GM12801 (cell line): Measurements from ENCODE around the gene XAB2.

Source experiments
- CTCF ChIP-seq: IDR thresholded peaks from one replicate; pipeline ENCODE4 v1.5.1; 2011; ENCODE audit warnings: control low read depth; ENCODE audit not compliant: insufficient read length; ENCODE audit errors: extremely low read depth

Gene XAB2

GRCh38 chr19:7641290-7642276 lies 12.2 kb upstream of the XAB2 start:
- no peak for TF ChIP-seq CTCF

GRCh38 chr19:7640803-7641202 lies 11.5 kb upstream of the XAB2 start:
- TF ChIP-seq CTCF: no peak

GRCh38 chr19:7639863-7640348 lies 10.6 kb upstream of the XAB2 start:
- no peak for TF ChIP-seq CTCF

GRCh38 chr19:7638802-7639465 lies 9.6 kb upstream of the XAB2 start:
- no peak for TF ChIP-seq CTCF

- no peak for TF ChIP-seq CTCF
These were observed 8.3 kb upstream of the XAB2 start for GRCh38 chr19:7637374-7638256.

GRCh38 chr19:7636691-7637373 lies 7.5 kb upstream of the XAB2 start, which contains the start of gene STXBP2:
Gene STXBP2 (plus strand): TSS chr19:7637110. CDS start chr19:7637150, 40 bp downstream.
- TF ChIP-seq CTCF: no peak
